Measurements from ENCODE around the gene CD300H. TPM values are rescaled to one million over a fixed set of nuclear protein-coding genes. Genes with fewer than 3 reads are reported as not detected.

CD300H gene
- total RNA-seq, 4 donors from 2014 or later, result not detected

GRCh38 chr17:74603746-74604145, 36.4 kb upstream of the CD300H start:
- intact Hi-C loops (cut with DNase I), result no loop called here
- no peak for TF ChIP-seq POLR2A (IDR thresholded peaks at IDR 0.05)
- no peak for TF ChIP-seq CTCF (IDR thresholded peaks at IDR 0.05)
- peak overlapping the region in 1 of 3 donors; percentile 37 for H3K27ac ChIP-seq
- H3K4me1 ChIP-seq, result peaks cover 0 to 29% of the 10 kb centered on the region in 2 donors
- WGBS, 2 donors, result 87% methylated on average over 5 of the region's 5 CpGs
- no peaks in the 10 kb centered on the region for H3K36me3 ChIP-seq
- no peaks in the 10 kb centered on the region for H3K9me3 ChIP-seq
- no peak for DNase-seq
- H3K4me3 ChIP-seq (replicated peaks in 1 of 3), result no peak overlapping the region
- H3K27me3 ChIP-seq, result no peaks in the 10 kb centered on the region

- 76 to 78% methylated on average over 6 of the region's 6 CpGs for WGBS, 2 donors
- DNase-seq, result no peak
- Histone ChIP-seq H3K4me1 (peaks cover 0 to 31% of the 10 kb centered on the region in 2 donors), H3K27ac (no peak overlapping the region), H3K27me3 (no peaks in the 10 kb centered on the region), H3K4me3 (replicated peaks in 1 of 3) (no peak overlapping the region), H3K9me3 (no peaks in the 10 kb centered on the region), H3K36me3 (no peaks in the 10 kb centered on the region)
- intact Hi-C loops (cut with DNase I), result no loop called here
- TF ChIP-seq POLR2A (IDR thresholded peaks at IDR 0.05), result no peak
- TF ChIP-seq CTCF (IDR thresholded peaks at IDR 0.05), result no peak
Measured at GRCh38 chr17:74603037-74603635, 35.8 kb upstream of the CD300H start.

- intact Hi-C loops (cut with DNase I), result no loop called here
- Histone ChIP-seq H3K4me3 (replicated peaks in 1 of 3) (no peak overlapping the region), H3K27me3 (no peaks in the 10 kb centered on the region), H3K27ac (no peak overlapping the region), H3K36me3 (no peaks in the 10 kb centered on the region), H3K4me1 (peaks cover 0 to 31% of the 10 kb centered on the region in 2 donors), H3K9me3 (no peaks in the 10 kb centered on the region)
- WGBS, 2 donors, result 54 to 60% methylated on average over 12 of the region's 12 CpGs
- no peak for TF ChIP-seq POLR2A (IDR thresholded peaks at IDR 0.05)
- peak in 4 of 6 experiments; percentile 16 to 54 (median 34) for TF ChIP-seq CTCF (IDR thresholded peaks at IDR 0.05)
- peak in 1 of 2 donors; percentile 12 for DNase-seq
Measured at GRCh38 chr17:74601944-74602572, 34.7 kb upstream of the CD300H start.

DNA sequence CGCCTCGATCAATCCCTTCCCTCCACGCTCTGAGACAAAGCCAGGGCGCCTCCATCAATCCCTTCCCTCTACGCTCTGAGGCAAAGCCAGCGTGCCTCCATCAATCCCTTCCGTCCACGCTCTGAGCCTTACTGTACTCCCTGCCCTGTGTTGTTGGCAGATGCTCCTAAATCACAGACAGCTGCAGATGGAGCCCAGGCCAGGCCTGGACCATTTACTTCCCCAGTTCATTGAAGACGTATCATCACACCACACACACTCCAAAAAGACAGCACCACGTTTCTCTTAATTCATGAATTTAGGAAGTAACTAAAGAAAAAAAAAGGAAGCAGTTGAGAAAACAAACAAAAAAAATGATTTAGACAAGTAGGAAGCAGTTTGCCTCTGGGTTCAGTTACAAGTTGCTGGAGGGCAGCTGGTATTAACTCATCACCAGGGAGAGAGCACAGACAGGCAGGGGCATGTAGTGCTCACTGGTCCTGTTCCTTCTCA, 32.2 kb upstream of the CD300H start:
- no peak overlapping the region for H3K27ac ChIP-seq
- H3K36me3 ChIP-seq, result no peaks in the 10 kb centered on the region
- intact Hi-C loops (cut with DNase I), result no loop called here
- WGBS, 2 donors, result 61 to 62% methylated on average over 10 of the region's 10 CpGs
- H3K9me3 ChIP-seq, result no peaks in the 10 kb centered on the region
- H3K27me3 ChIP-seq, result no peaks in the 10 kb centered on the region
- no peak overlapping the region for H3K4me3 ChIP-seq (replicated peaks in 1 of 3)
- peaks cover 0 to 17% of the 10 kb centered on the region in 2 donors for H3K4me1 ChIP-seq
- TF ChIP-seq CTCF (IDR thresholded peaks at IDR 0.05) (no peak), POLR2A (IDR thresholded peaks at IDR 0.05) (no peak)
- DNase-seq, result no peak

DNA sequence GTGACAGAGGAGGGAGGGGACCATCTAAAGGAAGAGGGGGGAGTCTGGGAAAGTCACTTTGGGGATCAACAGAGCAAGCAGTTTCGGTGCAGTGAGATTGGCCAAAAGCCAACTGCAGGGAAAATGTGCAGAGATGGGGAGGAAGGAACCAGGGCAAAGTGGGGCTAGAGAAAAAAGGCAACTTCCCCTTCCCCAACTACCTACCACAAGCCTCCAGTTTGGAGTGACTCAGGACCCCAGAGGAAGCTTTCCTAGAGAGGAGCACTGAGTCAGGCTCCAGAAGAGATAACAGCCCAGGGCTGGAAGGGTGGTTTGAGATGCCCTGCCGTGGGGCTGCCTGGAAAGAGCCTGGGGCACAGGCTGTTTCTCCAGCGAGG, 31.7 kb upstream of the CD300H start:
- WGBS, 2 donors, result 10 to 16% methylated on average over 2 to 3 of the region's 3 CpGs
- intact Hi-C loops (cut with DNase I), result no loop called here

More for the DNA sequence above, 31.7 kb upstream of the CD300H start:
- H3K9me3 ChIP-seq, result no peaks in the 10 kb centered on the region
- no peaks in the 10 kb centered on the region for H3K36me3 ChIP-seq
- no peak overlapping the region for H3K4me3 ChIP-seq (replicated peaks in 1 of 3)
- peak in 1 of 2 donors; percentile 14 for DNase-seq
- H3K27ac ChIP-seq, result no peak overlapping the region
- no peaks in the 10 kb centered on the region for H3K27me3 ChIP-seq
- H3K4me1 ChIP-seq, result peaks cover 0 to 12% of the 10 kb centered on the region in 2 donors
- TF ChIP-seq CTCF (IDR thresholded peaks at IDR 0.05), result no peak
- no peak for TF ChIP-seq POLR2A (IDR thresholded peaks at IDR 0.05)
